HEK293 (cell line): ENCODE results near the gene TRIM61.
"Not testable (repeated sequence)": the region's sequence is repeated elsewhere in the genome, so short reads cannot be mapped to it uniquely, and the experiment has no call there.

ENCODE experiments used
- CTCF ChIA-PET: fragments of 350-600 bp; formaldehyde crosslinking; extraction: SDS; loops from one replicate; lab custom pipeline; 2021; ENCODE audit warnings: antibody characterized with exemption; lab: Yijun Ruan, JAX
- POLR2A ChIA-PET: fragments of 300-600 bp; formaldehyde crosslinking; extraction: SDS; loops from one replicate; lab custom pipeline; 2020; ENCODE audit warnings: antibody characterized with exemption, inconsistent platforms; lab: Yijun Ruan, JAX
- H3K27ac ChIP-seq: fragments of 200-500 bp; sonication (Bioruptor generic); 2 replicates; pipeline ENCODE4 v1.5.1; 2014; ENCODE audit warnings: low read depth, low read length, control low read depth, inconsistent platforms; ENCODE audit errors: extremely low read depth
- H3K36me3 ChIP-seq, 2 experiments: fragments of 200-500 bp in 1 of 2; sonication (Bioruptor generic) in 1 of 2; 1 replicate in 1 of 2; 2 replicates in 1 of 2; pipeline ENCODE4 v1.5.1; 2014 to 2017; ENCODE audit warnings: inconsistent platforms in 2 of 2, low read length in 2 of 2; ENCODE audit not compliant: control insufficient read depth in 2 of 2, insufficient read depth in 1 of 2
- H3K4me1 ChIP-seq: fragments of 200-500 bp; sonication (Bioruptor generic); 2 replicates; pipeline ENCODE4 v1.5.1; 2014; ENCODE audit warnings: mild to moderate bottlenecking, low read length, inconsistent platforms; ENCODE audit not compliant: control insufficient read depth, insufficient read depth
- H3K4me3 ChIP-seq: 2 replicates; pipeline ENCODE4 v1.5.1; 2011; ENCODE audit warnings: low read depth, mild to moderate bottlenecking, control low read depth, low read length, moderate library complexity
- H3K9me3 ChIP-seq: fragments of 200-500 bp; sonication (Bioruptor generic); 2 replicates; pipeline ENCODE4 v1.5.1; 2014; ENCODE audit warnings: low read depth, low read length, inconsistent platforms; ENCODE audit not compliant: control insufficient read depth, insufficient read depth
- CTCF ChIP-seq: fragments of 450-650 bp; formaldehyde crosslinking; IDR thresholded peaks from 2 replicates; pipeline ENCODE4 v1.5.1; 2016; ENCODE audit warnings: missing biosample characterization, missing genetic modification characterization
- ELK4 ChIP-seq: IDR thresholded peaks from 2 replicates; pipeline ENCODE4 v1.6.1; 2011; ENCODE audit warnings: mild to moderate bottlenecking, low read depth, low read length, borderline replicate concordance
- KLF16 ChIP-seq: fragments of 450-650 bp; formaldehyde crosslinking; IDR thresholded peaks from 2 replicates; pipeline ENCODE4 v1.5.1; 2017; ENCODE audit warnings: missing biosample characterization, missing genetic modification characterization
- OVOL3 ChIP-seq: fragments of 450-650 bp; formaldehyde crosslinking; IDR thresholded peaks from 2 replicates; pipeline ENCODE4 v1.5.1; 2016; ENCODE audit warnings: missing biosample characterization, missing genetic modification characterization
- PATZ1 ChIP-seq: fragments of 450-650 bp; formaldehyde crosslinking; IDR thresholded peaks from 2 replicates; pipeline ENCODE4 v1.5.1; 2016; ENCODE audit warnings: missing biosample characterization, missing genetic modification characterization
- SETDB1 ChIP-seq: IDR thresholded peaks from one replicate; pipeline ENCODE4 v1.6.1; 2017; ENCODE audit warnings: mild to moderate bottlenecking, low read length, moderate library complexity, mixed read lengths; ENCODE audit not compliant: insufficient read length
- TCF7L2 ChIP-seq: IDR thresholded peaks from 2 replicates; pipeline ENCODE4 v1.6.1; 2011; ENCODE audit warnings: low read depth, mild to moderate bottlenecking, inconsistent platforms, low read length, moderate library complexity, borderline replicate concordance
- TSHZ1 ChIP-seq: fragments of 450-650 bp; formaldehyde crosslinking; IDR thresholded peaks from 2 replicates; pipeline ENCODE4 v1.5.1; 2016; ENCODE audit warnings: missing biosample characterization, missing genetic modification characterization, borderline replicate concordance
- ZBTB17 ChIP-seq: fragments of 450-650 bp; formaldehyde crosslinking; IDR thresholded peaks from 2 replicates; pipeline ENCODE4 v1.5.1; 2016; ENCODE audit warnings: missing biosample characterization, missing genetic modification characterization
- ZBTB21 ChIP-seq: fragments of 450-650 bp; formaldehyde crosslinking; IDR thresholded peaks from 2 replicates; pipeline ENCODE4 v1.5.1; 2017; ENCODE audit warnings: missing biosample characterization, missing genetic modification characterization
- ZNF133 ChIP-seq: fragments of 450-650 bp; formaldehyde crosslinking; IDR thresholded peaks from 2 replicates; pipeline ENCODE4 v1.5.1; 2016; ENCODE audit warnings: missing biosample characterization, missing genetic modification characterization
- ZNF426 ChIP-seq: fragments of 450-650 bp; formaldehyde crosslinking; IDR thresholded peaks from 2 replicates; pipeline ENCODE4 v1.5.1; 2017; ENCODE audit warnings: missing biosample characterization, missing genetic modification characterization, mild to moderate bottlenecking, inconsistent platforms, moderate library complexity
- ZNF548 ChIP-seq: fragments of 450-650 bp; formaldehyde crosslinking; IDR thresholded peaks from 2 replicates; pipeline ENCODE4 v1.5.1; 2016; ENCODE audit warnings: missing biosample characterization, missing genetic modification characterization
- ZNF692 ChIP-seq: fragments of 450-650 bp; formaldehyde crosslinking; IDR thresholded peaks from 2 replicates; pipeline ENCODE4 v1.5.1; 2016; ENCODE audit warnings: missing biosample characterization, missing genetic modification characterization
- ZNF777 ChIP-seq: fragments of 450-650 bp; formaldehyde crosslinking; IDR thresholded peaks from 2 replicates; pipeline ENCODE4 v1.5.1; 2017; ENCODE audit warnings: missing biosample characterization, missing genetic modification characterization, borderline replicate concordance
- ZXDB ChIP-seq: fragments of 450-650 bp; formaldehyde crosslinking; IDR thresholded peaks from 2 replicates; pipeline ENCODE4 v1.5.1; 2016; ENCODE audit warnings: missing biosample characterization, missing genetic modification characterization

The TRIM61 gene

GRCh38 chr4:165006456-165006855 lies 29.0 kb upstream of the TRIM61 start (continued):
- TF ChIP-seq CTCF (tag by site-specific recombination) (no peak), OVOL3 (no peak)

GRCh38 chr4:165005352-165005925 lies 28.0 kb upstream of the TRIM61 start:
- CTCF ChIA-PET: interaction anchor here (1.0 kb wide), 1 partner anchor 226 kb away, joined by 3 read pairs; no protein-coding TSS in a partner anchor
- H3K27ac ChIP-seq: no peak overlapping the region

GRCh38 chr4:165001957-165002356 lies 24.5 kb upstream of the TRIM61 start:
- H3K27ac ChIP-seq, POLR2A ChIA-PET, CTCF ChIA-PET, H3K9me3 ChIP-seq, H3K4me3 ChIP-seq, H3K36me3 ChIP-seq, H3K4me1 ChIP-seq: not testable (repeated sequence)

More at GRCh38 chr4:165005352-165005925, 28.0 kb upstream of the TRIM61 start:
- POLR2A ChIA-PET: no interaction called here
- no peaks in the 10 kb centered on the region for H3K36me3 ChIP-seq
- H3K9me3 ChIP-seq: no peaks in the 10 kb centered on the region
- H3K4me3 ChIP-seq: no peak overlapping the region
- no peaks in the 10 kb centered on the region for H3K4me1 ChIP-seq
- TF ChIP-seq ZXDB (tag by site-specific recombination): no peak
- no peak for TF ChIP-seq SETDB1
- TF ChIP-seq TCF7L2: no peak
- no peak for TF ChIP-seq ZNF548
- no peak for TF ChIP-seq ELK4
- no peak for TF ChIP-seq ZNF777 (tag by site-specific recombination)
- TF ChIP-seq ZBTB21 (tag by site-specific recombination): no peak
- TF ChIP-seq ZNF133 (tag by site-specific recombination): no peak
- no peak for TF ChIP-seq TSHZ1 (tag by site-specific recombination)
- TF ChIP-seq ZBTB17 (tag by site-specific recombination): no peak
- no peak for TF ChIP-seq ZNF426 (tag by site-specific recombination)
- TF ChIP-seq PATZ1 (tag by site-specific recombination): no peak
- TF ChIP-seq ZNF692 (tag by site-specific recombination): no peak
- TF ChIP-seq KLF16: no peak

GRCh38 chr4:164998526-164999080 lies 21.1 kb upstream of the TRIM61 start:
- H3K9me3 ChIP-seq, H3K4me1 ChIP-seq, POLR2A ChIA-PET, H3K4me3 ChIP-seq, H3K36me3 ChIP-seq, H3K27ac ChIP-seq: not testable (repeated sequence)
- CTCF ChIA-PET: interaction anchor here (0.6 to 0.7 kb wide), 3 partner anchors 223 to 380 kb away, joined by 3 to 4 read pairs (median 3); partner anchors contain the start of gene CPE
